HG03575 (cell line): ENCODE measurements around the gene TCP1.
A peak's percentile ranks its signal among the peaks of the same experiment; 100 is the strongest.
"Not testable (repeated sequence)": the region's sequence is repeated elsewhere in the genome, so short reads cannot be mapped to it uniquely, and the experiment has no call there.

Experiments
- ATAC-seq: cut with Tn5 transposase; IDR thresholded peaks from one replicate; pipeline ENCODE4 v1.9.1; 2021; ENCODE audit not compliant: unreplicated experiment, insufficient number of reproducible peaks, low FRiP score; ENCODE audit errors: extremely low read depth

TCP1 gene

DNA sequence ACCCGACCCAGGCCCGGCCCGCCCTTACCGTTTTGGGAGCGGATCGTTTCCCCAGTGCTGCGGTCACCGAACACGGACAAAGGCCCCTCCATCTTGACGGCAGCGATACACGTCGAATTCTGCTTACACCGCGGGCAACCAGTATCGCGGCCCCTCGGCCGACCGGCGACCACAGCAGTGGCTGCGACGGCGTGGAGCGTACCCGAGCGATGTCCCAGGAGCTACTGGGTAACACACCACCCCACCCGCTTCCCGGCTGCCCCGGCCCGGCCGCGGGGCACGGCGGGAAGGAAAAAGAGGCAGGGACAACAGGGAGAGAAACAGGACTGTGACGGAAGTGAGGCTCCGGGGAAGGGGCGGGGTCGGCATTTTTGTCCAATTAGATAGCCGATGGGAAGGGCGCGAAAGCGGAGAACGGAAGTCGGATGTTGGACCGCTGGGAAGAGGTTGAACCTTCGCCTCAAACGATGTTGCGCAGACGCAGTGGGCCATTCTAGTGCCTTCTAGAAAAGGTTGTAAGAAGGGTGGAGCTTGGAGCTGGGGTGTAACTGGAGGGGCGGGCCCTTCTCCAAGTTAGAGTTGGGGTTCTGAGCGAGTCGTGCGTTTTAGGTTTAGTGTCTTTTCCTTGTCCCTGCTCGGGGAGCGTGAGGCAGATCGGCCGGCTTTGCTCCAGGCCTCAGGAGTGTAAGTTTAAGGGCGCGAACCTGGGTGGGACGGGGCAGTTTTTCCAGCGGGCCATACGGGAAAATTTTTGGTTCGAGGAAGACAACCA lies at the start of gene TCP1:
Gene TCP1, minus strand, starts transcription at position 226 of the 772 bp plus-strand sequence. Its CDS starts 134 bp downstream, at position 92.
- ATAC-seq = peak; percentile 53

DNA sequence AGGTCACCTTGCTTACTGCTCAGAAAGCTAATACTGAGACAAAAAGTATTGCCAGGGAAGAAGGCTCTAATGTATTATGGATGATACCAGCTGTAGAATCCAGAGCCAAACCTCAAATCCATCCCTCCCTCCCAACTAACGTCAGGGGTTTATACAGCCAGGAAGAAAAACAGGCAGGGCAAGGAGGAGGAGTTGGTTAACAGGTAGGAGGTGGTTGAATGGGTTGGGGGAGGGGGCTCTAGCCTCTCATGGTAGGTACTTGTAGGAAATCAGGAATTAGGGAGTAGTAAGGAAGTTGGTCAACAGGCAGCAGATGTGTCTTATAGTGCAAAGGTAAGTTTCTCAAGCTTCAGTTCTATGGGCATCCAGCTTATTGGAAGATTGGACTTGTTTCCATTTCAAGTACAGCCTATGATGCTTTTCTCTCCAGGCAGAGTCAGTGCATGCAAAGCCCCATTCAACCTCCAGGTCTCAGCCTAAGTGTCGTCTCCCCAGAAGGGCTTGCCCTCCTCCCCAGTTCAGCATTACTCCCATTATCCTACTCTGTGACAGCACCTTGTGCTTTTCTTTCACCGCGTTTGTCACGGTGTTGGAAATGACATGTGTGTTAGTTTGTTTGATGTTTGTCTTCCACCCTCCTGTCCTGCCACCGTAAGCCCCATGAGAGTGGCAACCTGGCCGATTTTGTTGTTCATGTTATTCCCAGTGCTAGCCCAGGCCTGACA lies 48.8 kb upstream of the TCP1 start:
- ATAC-seq = no peak

DNA sequence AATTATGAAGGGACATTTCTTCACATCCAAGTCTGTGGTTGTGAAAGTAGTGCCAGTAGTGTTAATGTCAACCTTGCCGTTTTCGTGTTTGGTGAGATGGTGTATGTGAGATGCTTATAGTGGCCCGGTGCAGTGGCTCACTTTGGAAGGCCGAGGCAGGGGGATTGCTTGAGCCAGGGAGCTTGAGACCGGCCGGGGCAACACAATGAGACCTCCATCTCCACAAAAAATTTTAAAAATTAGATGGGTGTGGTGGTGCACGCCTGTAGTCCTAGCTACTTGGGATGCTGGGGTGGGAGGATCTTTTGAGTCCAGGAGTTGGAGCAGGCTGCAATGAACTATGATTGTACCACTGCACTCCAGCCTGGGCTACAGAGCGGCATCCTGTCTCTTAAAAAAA lies 48.1 kb upstream of the TCP1 start:
- ATAC-seq = no peak

DNA sequence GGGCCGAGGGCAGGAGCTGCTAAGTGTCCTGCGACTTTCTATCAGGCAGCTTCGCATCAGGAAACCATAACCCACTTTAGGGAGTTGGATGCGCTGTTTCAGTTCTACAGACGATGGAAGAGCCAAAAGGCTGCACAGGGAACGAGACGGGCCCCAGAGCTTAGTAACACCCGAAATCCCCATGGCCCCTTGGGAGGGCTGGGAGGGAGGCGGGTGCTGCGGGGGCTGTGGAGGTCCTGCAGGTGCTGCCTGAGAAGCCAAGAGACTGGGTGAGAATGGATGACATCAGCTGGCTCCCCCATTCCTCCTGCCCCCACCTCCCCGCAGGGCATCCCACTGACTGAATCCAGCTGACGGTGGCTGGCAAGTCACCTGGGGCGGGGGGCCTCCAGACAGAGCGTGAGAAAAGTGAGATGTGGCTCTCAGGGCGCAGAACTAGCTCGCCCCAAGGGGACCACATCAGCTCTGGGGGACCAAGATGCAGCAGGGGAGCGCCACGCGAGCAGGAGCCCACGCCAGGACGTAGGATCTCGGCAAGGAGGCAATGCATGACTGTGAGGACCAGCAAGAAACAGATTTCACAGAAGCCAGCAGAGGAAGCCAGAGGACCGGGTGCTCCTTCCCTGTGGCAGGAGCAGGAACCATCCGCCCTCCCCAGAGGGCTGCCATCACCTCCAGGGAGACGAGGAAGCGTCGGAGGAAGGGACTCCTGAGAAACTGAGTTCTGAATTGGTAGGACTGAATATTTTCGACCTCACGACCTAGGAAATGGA lies 47.5 kb upstream of the TCP1 start:
- no peak for ATAC-seq

DNA sequence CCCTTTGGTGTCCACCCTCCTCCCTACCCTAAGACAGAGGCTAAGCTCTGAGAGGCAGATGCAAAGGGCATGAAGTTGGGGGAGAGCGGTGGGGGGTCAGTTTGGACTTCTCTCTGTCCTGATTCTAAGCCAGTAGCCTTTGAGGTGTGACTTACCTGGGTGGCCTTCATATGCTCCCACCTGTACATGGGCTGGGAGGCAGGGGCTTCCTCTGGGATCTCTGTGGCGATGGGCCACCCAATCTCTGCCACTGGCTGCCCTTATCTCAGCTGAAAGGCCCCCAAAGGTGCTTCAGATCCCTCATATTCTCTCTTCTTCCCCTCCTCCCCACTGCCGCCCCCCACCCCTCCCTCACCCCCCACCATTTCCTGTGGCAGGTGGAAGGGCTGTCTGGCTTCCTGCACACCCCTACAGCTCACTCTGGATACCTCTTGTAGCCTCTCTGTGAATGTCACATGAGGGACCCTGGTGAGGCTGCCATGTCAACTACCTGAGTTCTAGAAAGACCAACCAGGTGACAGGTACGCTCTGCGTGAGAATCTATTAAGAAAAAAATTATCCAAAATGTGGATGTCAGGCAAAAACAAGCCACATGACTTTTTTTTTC lies 44.7 kb upstream of the TCP1 start:
- no peak for ATAC-seq

DNA sequence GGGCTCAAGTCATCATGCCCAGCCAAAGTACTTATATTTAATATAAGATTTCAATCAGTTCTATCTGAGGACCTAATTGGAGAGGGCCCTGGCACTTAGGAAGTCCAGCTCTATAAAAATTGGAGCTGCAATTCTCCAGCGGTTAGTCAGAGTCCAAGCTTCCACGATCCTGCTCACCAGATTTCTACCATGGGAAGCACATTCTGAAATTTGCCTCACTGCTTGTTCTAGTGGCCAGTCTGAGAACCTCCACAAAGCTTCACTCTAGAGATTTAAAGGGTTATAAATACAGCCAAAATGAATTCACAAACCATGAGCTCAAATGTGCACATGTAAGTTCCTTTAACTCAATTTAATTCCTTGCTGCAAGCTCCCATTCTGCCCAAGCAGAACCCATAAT lies 44.2 kb upstream of the TCP1 start:
- no peak for ATAC-seq

DNA sequence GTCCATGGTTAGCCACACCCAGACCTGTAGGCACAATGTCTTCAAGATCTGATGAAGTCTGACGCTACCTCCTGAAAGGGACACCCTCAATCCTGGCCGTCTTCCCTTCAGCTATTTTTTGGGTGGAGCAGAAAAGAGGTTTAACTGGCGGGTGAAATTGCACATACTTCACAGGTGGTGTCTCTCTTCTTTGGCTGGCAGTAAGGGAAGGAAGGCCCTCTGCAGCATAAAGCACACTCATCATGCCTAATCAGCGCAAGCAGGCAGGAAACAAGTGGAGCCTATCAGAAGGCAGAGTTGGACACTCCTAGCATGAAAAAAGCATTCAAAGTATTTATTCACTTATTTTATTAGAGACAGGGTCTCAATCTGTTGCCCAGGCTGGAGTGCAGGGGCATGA lies 43.5 kb upstream of the TCP1 start:
- no peak for ATAC-seq

DNA sequence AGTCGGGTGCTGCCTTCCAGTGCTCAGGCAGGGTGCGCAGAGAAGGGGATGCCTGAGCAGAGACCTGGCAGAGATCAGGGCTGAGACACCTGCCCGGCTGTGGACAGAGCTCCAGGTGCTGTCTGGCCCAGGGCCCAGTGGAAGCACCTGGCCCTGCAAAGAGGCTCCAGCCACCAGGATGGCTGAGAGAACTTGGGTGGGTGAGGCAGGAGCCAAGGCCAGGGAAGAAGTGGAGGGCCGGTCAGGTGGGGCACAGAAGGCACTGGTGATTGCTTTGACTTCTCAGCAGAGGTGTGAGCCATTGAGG lies 41.9 kb upstream of the TCP1 start:
- no peak for ATAC-seq

DNA sequence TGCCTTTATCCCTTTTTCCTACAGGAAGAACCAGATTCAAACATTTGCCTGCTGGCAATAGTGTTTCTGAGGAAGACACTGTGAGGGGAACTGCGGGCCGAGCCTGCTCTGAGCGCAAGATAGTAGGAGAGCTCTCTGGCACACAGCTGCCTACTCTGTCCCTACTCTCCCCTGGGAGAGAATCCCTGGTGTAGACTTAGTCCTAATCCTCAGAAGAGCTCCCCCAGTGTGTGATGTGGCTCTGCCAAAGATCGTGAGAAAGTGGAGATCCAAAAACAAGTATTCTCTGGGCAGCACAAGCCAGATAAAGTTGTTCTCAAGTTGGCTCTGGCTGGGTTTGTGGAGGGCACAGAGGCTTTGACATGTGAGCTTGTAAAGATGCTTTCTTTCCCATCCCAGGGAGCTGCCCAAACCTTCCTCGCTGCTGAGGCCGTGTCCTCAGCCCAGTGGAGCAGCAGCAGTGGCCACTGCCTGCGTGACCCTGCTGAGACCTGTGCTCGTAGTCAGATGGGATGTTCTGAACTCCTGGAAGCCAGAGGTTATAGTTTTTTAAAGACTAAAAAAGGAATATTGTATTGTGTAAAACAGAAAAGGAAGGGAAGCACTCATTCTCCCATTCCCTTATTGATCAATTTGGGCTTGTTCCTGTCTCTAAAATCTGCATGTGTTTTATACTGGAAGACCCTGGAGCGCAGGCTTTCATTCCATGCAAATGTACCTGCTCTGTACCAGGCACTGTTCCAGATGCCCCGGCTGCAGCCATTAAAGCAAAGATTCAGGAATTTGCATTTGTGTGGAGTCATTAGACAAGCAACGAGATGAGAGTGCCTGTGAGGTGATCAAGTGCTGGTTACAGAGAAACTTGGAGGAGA lies 41.3 kb upstream of the TCP1 start:
- no peak for ATAC-seq

DNA sequence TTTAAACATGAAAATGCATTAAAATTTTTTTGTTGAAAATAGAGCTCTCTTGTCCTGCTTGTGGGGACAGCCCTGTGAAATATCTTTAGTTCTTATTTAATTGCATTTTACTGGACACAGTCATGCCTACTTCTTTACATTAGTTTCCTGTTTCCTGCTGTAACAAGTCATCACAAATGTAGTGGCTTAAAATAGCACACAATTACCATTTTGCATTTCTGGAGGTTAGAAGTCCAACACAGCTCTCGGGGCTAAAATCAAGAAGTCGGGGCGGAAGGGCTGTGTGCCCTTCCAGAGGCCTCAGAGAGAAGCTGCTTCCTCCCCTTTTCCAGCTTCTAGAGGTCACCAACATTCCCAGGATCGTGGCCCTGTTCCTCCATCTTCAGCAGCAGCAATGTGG lies 40.1 kb upstream of the TCP1 start:
- no peak for ATAC-seq

DNA sequence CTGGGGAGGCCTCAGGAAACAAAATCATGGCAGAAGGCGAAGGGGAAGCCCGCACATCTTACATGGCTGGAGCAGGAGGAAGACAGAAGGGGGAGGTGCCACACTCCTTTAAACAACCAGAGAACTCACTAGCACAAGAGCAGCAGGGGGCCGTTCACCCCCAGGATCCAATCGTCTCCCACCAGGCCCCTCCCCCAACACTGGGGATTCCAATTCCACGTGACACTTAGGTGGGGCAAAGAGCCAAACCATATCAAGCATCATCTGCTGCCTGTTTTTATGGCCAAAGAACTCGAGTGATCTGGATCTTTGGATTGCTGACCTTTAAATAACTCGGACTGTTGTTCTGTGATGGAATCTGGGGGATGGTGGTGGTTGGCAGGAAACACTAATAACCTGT lies 38.7 kb upstream of the TCP1 start:
- ATAC-seq = no peak

DNA sequence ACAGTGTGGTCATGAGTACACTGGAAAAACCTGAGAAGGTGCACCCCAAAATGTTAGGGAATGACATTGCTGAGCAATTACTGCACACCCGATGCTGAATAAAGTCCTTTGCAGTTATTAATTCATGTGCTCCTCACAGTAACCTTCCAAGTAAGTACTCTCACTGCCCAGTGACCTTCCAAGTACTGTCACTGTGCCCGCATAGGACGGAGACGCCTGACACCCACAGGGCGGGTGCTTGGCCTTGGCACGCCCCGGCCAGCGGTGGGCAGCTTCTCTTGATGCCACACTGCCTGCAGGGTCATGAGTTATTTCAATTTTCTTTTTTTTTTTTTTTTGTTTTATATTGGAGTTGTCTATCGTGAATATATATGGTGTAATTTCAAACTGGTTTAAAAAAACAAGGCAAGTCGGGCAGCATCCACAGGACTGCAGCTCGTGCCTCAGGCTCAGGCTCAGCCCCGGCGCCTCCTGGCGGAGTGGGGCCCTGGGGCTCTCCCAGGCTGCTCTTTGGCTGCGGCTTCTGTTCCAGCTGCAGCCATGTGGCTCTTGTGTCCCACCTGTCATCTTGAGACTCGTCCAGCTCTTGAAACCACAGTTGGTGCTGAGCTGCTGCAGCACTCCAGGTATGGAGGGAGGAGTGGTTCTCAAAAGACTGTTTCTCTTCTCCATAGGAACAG lies 37.7 kb upstream of the TCP1 start:
- no peak for ATAC-seq

DNA sequence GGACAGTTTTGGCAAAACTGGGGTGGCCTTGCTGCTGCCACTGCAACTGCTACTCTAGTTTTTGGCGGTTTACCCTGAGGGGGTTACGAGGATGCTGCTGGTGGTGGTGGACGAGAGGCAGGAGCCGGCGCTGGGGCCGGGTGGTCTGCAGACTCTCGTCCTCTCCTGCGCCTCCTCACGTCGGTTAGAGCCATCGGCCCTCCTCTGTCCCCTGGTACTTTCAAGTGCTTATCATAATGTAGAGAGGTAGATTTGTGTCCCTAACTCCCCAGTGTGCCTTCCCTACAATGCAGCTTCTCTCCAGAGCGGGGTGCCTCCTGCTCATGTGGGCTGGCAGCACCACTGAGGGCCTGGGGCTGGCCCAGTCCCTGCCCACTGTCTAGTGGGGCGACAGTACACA lies 36.6 kb upstream of the TCP1 start:
- ATAC-seq = no peak

DNA sequence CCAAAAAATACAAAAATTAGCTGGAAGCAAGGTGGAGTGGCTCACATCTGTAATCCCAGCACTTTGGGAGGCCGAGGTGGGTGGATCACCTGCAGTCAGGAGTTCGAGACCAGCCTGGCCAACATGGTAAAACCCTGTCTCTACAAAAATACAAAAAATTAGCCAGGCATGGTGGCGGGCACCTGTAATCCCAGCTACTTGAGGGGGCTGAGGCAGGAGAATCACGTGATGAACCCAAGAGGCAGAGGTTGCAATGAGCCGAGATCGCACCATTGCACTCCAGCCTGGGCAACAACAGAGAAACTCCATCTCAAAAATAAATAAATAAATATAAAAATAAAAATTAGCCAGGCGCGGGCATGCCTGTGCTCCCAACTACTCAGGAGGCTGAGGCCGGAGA lies 35.3 kb upstream of the TCP1 start:
- not testable (repeated sequence) for ATAC-seq

DNA sequence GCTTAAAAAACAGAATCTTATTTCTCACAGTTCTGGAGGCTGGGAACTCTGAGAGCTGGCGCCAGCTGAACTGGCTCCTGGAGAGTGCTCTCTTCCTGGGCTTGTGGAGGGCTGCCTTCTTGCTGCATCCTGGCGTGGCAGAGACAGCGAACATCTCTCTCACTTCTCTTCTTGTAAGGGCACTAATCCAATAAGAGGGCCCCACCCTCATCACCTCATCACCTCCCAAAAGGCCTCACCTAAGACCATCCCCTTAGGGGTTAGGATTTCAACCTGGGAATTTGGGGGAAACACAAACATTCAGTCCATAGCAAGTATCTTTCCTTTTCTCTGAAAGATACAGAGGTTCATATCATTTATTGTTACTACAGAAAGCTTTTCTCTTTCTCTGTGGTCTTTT lies 34.6 kb upstream of the TCP1 start:
- ATAC-seq = no peak

DNA sequence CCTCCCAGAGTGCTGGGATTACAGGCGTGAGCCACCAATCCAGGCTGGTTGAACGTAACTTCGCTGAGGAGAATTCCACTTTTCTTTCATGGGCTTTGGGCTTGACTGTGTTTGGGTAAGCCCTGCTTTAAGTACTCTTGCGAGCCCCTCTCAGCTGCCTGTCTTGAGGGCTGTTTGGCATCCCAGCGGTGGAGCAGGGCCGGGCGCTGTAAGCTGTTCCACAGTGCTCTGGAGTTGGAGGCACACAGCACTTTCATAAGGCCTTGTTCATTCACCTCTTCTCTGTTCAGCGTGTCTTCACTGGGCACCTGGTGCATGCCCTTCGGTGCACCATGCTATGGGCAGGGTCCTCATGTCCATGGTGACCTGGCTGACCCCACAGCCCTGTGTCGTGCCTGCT lies 32.3 kb upstream of the TCP1 start:
- no peak for ATAC-seq

DNA sequence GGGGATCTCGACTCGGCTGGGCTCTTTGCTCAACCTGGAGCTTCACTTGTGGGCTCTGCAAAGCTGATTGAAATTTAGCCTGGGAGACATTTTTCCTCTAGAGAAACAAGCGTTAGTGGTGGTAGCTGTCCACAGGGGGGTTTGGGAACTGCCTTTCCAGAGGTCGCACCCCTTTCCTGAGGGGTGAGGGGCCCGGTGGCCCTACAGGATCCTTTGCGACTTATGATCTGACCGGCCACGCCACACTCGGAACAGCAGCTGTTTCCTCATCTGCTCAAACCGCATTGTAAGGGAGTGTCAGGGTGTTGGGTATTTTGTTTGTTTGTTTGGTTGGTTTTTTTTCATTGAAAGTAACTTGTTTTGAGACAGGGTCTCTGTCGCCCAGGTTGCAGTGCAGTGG lies 31.7 kb upstream of the TCP1 start:
- ATAC-seq = no peak

DNA sequence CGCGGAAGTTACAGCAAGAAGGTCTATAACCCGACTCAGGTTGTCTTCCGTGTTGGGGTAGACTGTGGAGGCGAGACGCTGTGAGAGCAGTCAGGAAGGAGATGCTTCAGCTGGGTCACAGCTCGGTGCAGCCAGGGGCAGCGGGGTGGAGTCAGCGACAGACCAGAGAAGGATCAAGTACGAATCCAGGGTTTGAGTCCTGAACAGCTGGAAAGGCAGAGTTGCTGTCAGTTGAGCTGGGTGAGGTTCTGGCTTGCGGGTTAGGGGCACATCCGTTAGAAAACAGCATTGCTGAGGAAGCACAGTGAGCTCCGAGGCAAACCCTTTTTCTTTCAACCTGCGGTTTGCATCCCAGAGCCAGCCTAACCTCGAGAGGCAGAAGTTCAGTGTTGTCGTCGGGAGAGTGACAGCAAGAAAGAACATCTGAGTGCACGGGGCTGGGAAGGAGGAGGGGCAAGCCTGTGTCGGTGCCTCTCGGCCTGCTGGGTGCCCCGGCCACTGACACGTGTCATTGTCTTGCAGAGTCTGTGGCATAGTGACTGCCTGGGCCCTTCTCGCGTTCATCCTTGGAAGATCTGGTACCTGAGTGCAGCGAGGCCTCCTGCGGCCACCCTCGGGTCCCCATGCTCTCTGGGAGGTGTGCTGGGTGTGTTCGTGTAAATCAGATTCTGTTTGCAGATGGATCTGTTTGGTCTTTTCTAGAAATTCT lies 30.7 kb upstream of the TCP1 start:
- no peak for ATAC-seq
